ENCODE measurements around the gene DOCK10.
"Not testable (repeated sequence)": the region's sequence is repeated elsewhere in the genome, so short reads cannot be mapped to it uniquely, and the experiment has no call there.

Gene DOCK10

GRCh38 chr2:224941960-224942359 is 100.3 kb downstream of the DOCK10 start:
- no peak for DNase-seq

GRCh38 chr2:224940618-224941017 is 101.7 kb downstream of the DOCK10 start:
- DNase-seq = no peak

GRCh38 chr2:224938651-224939182 is 103.6 kb downstream of the DOCK10 start:
- DNase-seq = peak; percentile 75

- DNase-seq = no peak
These were observed 104.4 kb downstream of the DOCK10 start for GRCh38 chr2:224937887-224938286.

- DNase-seq = peak; percentile 39
These were observed 107.6 kb downstream of the DOCK10 start for GRCh38 chr2:224934526-224935188.

GRCh38 chr2:224933431-224933830 is 108.8 kb downstream of the DOCK10 start:
- DNase-seq = no peak

GRCh38 chr2:224932522-224932921 is 109.7 kb downstream of the DOCK10 start:
- DNase-seq = no peak

GRCh38 chr2:224931956-224932355 is 110.3 kb downstream of the DOCK10 start:
- no peak for DNase-seq

- no peak for DNase-seq
These were observed 111.3 kb downstream of the DOCK10 start for GRCh38 chr2:224930990-224931389.

- no peak for DNase-seq
These were observed 112.1 kb downstream of the DOCK10 start for GRCh38 chr2:224930124-224930523.

- no peak for DNase-seq
These were observed 112.8 kb downstream of the DOCK10 start for GRCh38 chr2:224929512-224929911.

GRCh38 chr2:224927646-224928173 is 114.6 kb downstream of the DOCK10 start:
- DNase-seq = no peak

- DNase-seq = no peak
These were observed 115.3 kb downstream of the DOCK10 start for GRCh38 chr2:224927011-224927410.

- no peak for DNase-seq
These were observed 116.5 kb downstream of the DOCK10 start for GRCh38 chr2:224925810-224926100.

GRCh38 chr2:224925061-224925809 is 117.0 kb downstream of the DOCK10 start:
- no peak for DNase-seq

GRCh38 chr2:224924631-224925030 is 117.6 kb downstream of the DOCK10 start:
- DNase-seq = no peak

- DNase-seq = no peak
These were observed 120.0 kb downstream of the DOCK10 start for GRCh38 chr2:224922142-224922727.

GRCh38 chr2:224919472-224920110 is 122.7 kb downstream of the DOCK10 start:
- no peak for DNase-seq

GRCh38 chr2:224918626-224919471 is 123.4 kb downstream of the DOCK10 start:
- DNase-seq = no peak

GRCh38 chr2:224917246-224917645 is 125.0 kb downstream of the DOCK10 start:
- not testable (repeated sequence) for DNase-seq

- DNase-seq = no peak
These were observed 127.1 kb downstream of the DOCK10 start for GRCh38 chr2:224915136-224915535.

- DNase-seq = no peak
These were observed 131.7 kb downstream of the DOCK10 start for GRCh38 chr2:224910574-224910925.
